ENCODE data around the gene DIPK1C. TPM values are rescaled to one million over a fixed set of nuclear protein-coding genes. Genes with fewer than 3 reads are reported as not detected.

DIPK1C gene
- total and polyA plus RNA-seq, 12 donors = 0.70 to 12.9 (median 6.6) TPM

GRCh38 chr18:74488354-74488753, 31.2 kb upstream of the DIPK1C start:
- 96 to 98% methylated on average over 8 of the region's 8 CpGs for WGBS, 2 donors
- ATAC-seq (no peak), DNase-seq (no peak)
- Histone ChIP-seq H3K9me3 (peaks cover 0 to 5% (median 0%) of the 10 kb centered on the region in 11 donors), H3K4me3 (no peak overlapping the region), H3K27ac (no peak overlapping the region), H3K4me1 (peaks cover 5 to 26% (median 10%) of the 10 kb centered on the region in 9 donors), H3K36me3 (no peaks in the 10 kb centered on the region), H3K27me3 (no peaks in the 10 kb centered on the region)
- no peak for TF ChIP-seq CTCF (IDR thresholded peaks at IDR 0.05)
- intact Hi-C loops (cut with DNase I) = loop anchor here in 2 of 10 donors (5.0 to 10.0 kb wide), 2 partner anchors 291 to 294 kb away; no protein-coding TSS in a partner anchor

- Histone ChIP-seq H3K4me1 (peaks cover 5 to 21% (median 9%) of the 10 kb centered on the region in 9 donors), H3K27me3 (no peaks in the 10 kb centered on the region), H3K36me3 (no peaks in the 10 kb centered on the region), H3K27ac (peak overlapping the region in 5 of 10 donors; percentile 7 to 64 (median 37)), H3K4me3 (no peak overlapping the region), H3K9me3 (no peaks in the 10 kb centered on the region)
- TF ChIP-seq CTCF (IDR thresholded peaks at IDR 0.05) = peak in 1 of 9 donors; percentile 4
- ATAC-seq = peak in 5 of 8 donors; percentile 28 to 68 (median 36)
- no peak for DNase-seq
- intact Hi-C loops (cut with DNase I) = loop anchor here in 2 of 10 donors (5.0 to 10.0 kb wide), 2 partner anchors 289 to 291 kb away; no protein-coding TSS in a partner anchor
- WGBS, 2 donors = 76 to 80% methylated on average over 15 of the region's 15 CpGs
These were observed 29.2 kb upstream of the DIPK1C start for GRCh38 chr18:74486119-74486849.

GRCh38 chr18:74482697-74483096, 25.6 kb upstream of the DIPK1C start:
- DNase-seq (no peak), ATAC-seq (no peak)
- Histone ChIP-seq H3K36me3 (no peaks in the 10 kb centered on the region), H3K9me3 (no peaks in the 10 kb centered on the region), H3K4me1 (peaks cover 5 to 42% (median 9%) of the 10 kb centered on the region in 9 donors), H3K4me3 (no peak overlapping the region), H3K27me3 (no peaks in the 10 kb centered on the region), H3K27ac (no peak overlapping the region)
- 89 to 91% methylated on average over 11 of the region's 11 CpGs for WGBS, 2 donors
- TF ChIP-seq CTCF (IDR thresholded peaks at IDR 0.05) = no peak
- intact Hi-C loops (cut with DNase I) = loop anchor here in 1 of 10 donors (10.0 kb wide), 1 partner anchor 288 kb away; no protein-coding TSS in a partner anchor

GRCh38 chr18:74480149-74480651, 23.1 kb upstream of the DIPK1C start:
- WGBS, 2 donors = 83 to 85% methylated on average over 7 of the region's 7 CpGs
- Histone ChIP-seq H3K36me3 (no peaks in the 10 kb centered on the region), H3K9me3 (no peaks in the 10 kb centered on the region), H3K27me3 (no peaks in the 10 kb centered on the region), H3K4me3 (no peak overlapping the region), H3K4me1 (peaks cover 0 to 33% (median 5%) of the 10 kb centered on the region in 9 donors), H3K27ac (peak overlapping the region in 1 of 10 donors; percentile 14)
- no peak for TF ChIP-seq CTCF (IDR thresholded peaks at IDR 0.05)
- intact Hi-C loops (cut with DNase I) = loop anchor here in 1 of 10 donors (10.0 kb wide), 1 partner anchor 285 kb away; no protein-coding TSS in a partner anchor
- DNase-seq = no peak
- no peak for ATAC-seq

All from heart right ventricle (tissue), 16 donors.